K562 (cell line): ENCODE data around the gene DAO. TPM values are rescaled to one million over a fixed set of nuclear protein-coding genes. Genes with fewer than 3 reads are reported as not detected.
A peak's percentile ranks its signal among the peaks of the same experiment; 100 is the strongest.

ENCODE experiments used
- ATAC-seq: fragments of 200-7000 bp; cut with Tn5 transposase; 3 replicates; pipeline ENCODE4 v1.9.1; 2020; ENCODE audit warnings: moderate library complexity
- BruUV-seq: library from RNA; stranded (reverse); fragments of 400-500 nt; replicated peaks from 2 replicates; lab custom pipeline; 2021; lab: Mats Ljungman, UMichigan
- CTCF ChIA-PET: fragments of 300-600 bp; formaldehyde crosslinking; extraction: SDS; loops from one replicate; lab custom pipeline; 2021; ENCODE audit warnings: low intra/inter-chr PET ratio; lab: Yijun Ruan, JAX
- POLR2A ChIA-PET: fragments of 300-600, 350-650 bp; sonication (Branson Sonifier 250); formaldehyde crosslinking; extraction: SDS; loops from one replicate; lab custom pipeline; 2021; ENCODE audit warnings: antibody characterized with exemption, inconsistent platforms; lab: Yijun Ruan, JAX
- DNase-seq, 4 experiments: peaks; one replicate each; pipeline versions ENCODE4 v3.0.0 to v3.0.0-alpha.2; 2011 to 2018; ENCODE audit warnings: low spot score in 3 of 4, mixed read lengths in 3 of 4; ENCODE audit errors: extremely low read depth in 1 of 4
- FAIRE-seq: peaks from 2 replicates; lab custom pipeline; 2011; peaks lifted over from hg19 to GRCh38; lab: Jason Lieb, UNC
- H2AFZ ChIP-seq: 2 replicates; pipeline ENCODE4 v1.6.0; 2011; ENCODE audit warnings: low read depth, low read length, control low read depth, inconsistent platforms
- H3K27ac ChIP-seq: fragments of 200-600 bp; 3 replicates; pipeline ENCODE4 v1.8.0; 2011; ENCODE audit warnings: low read depth, mild to moderate bottlenecking, control low read depth, inconsistent platforms, low read length, moderate library complexity, mixed read lengths; ENCODE audit errors: extremely low read depth
- H3K27me3 ChIP-seq, 2 experiments: fragments of 300-600 bp in 1 of 2; 2 replicates in 1 of 2; 3 replicates in 1 of 2; pipeline versions ENCODE4 v1.6.0 to v1.8.0; 2011; ENCODE audit warnings: inconsistent platforms in 2 of 2, low read length in 2 of 2, mild to moderate bottlenecking in 1 of 2, mixed read lengths in 1 of 2, moderate library complexity in 1 of 2; ENCODE audit not compliant: control insufficient read depth in 2 of 2, insufficient read depth in 2 of 2
- H3K36me3 ChIP-seq: fragments of 300-600 bp; 3 replicates; pipeline ENCODE4 v1.8.0; 2011; ENCODE audit warnings: mild to moderate bottlenecking, low read length, inconsistent platforms; ENCODE audit not compliant: control insufficient read depth, insufficient read depth
- H3K4me1 ChIP-seq, 2 experiments: fragments of 200-600 bp in 1 of 2; replicated peaks in 1 of 2; 2 replicates in 1 of 2; 3 replicates in 1 of 2; pipeline versions ENCODE4 v1.5.1 to v1.8.0; 2011; ENCODE audit warnings: inconsistent platforms in 2 of 2, low read length in 2 of 2, mild to moderate bottlenecking in 1 of 2, mixed read lengths in 1 of 2, moderate library complexity in 1 of 2; ENCODE audit not compliant: control insufficient read depth in 2 of 2, insufficient read depth in 2 of 2
- H3K4me2 ChIP-seq: 2 replicates; pipeline ENCODE4 v1.6.1; 2011; ENCODE audit warnings: low read length, control low read depth, inconsistent platforms, mixed read lengths; ENCODE audit not compliant: insufficient read depth
- H3K4me3 ChIP-seq: fragments of 200-600 bp; sonication (generic), shearing (Covaris generic); 2 replicates; pipeline ENCODE4 v1.5.1; 2016; ENCODE audit warnings: control low read depth, inconsistent platforms
- H3K79me2 ChIP-seq: fragments of 200-600 bp; 3 replicates; pipeline ENCODE4 v1.8.0; 2011; ENCODE audit warnings: low read length, inconsistent platforms; ENCODE audit not compliant: control insufficient read depth, insufficient read depth
- H3K9ac ChIP-seq, 2 experiments: 2 replicates each; pipeline versions ENCODE4 v1.6.0 to v1.6.1; 2011; ENCODE audit warnings: low read depth in 2 of 2, low read length in 2 of 2, control low read depth in 1 of 2, inconsistent platforms in 1 of 2, mild to moderate bottlenecking in 1 of 2, mixed read lengths in 1 of 2; ENCODE audit not compliant: insufficient read depth in 1 of 2
- H3K9me1 ChIP-seq: one replicate; pipeline ENCODE4 v1.6.0; 2011; ENCODE audit warnings: inconsistent platforms, mild to moderate bottlenecking, low read length, moderate library complexity; ENCODE audit not compliant: control insufficient read depth, insufficient read depth
- H3K9me3 ChIP-seq: replicated peaks from 2 replicates; pipeline ENCODE4 v1.5.1; 2011; ENCODE audit warnings: low read depth, low read length, inconsistent platforms; ENCODE audit not compliant: control insufficient read depth, insufficient read depth
- H4K20me1 ChIP-seq: replicated peaks from 2 replicates; pipeline ENCODE4 v1.6.1; 2011; ENCODE audit warnings: low read length, inconsistent platforms, mixed read lengths; ENCODE audit not compliant: control insufficient read depth, insufficient read depth
- BRD4 ChIP-seq: fragments of 200-600 bp; sonication (generic); IDR thresholded peaks from 2 replicates; pipeline ENCODE4 v1.6.1; 2017; ENCODE audit warnings: inconsistent platforms
- CBX8 ChIP-seq: fragments of 200-600 bp; sonication (generic); IDR thresholded peaks from 2 replicates; pipeline ENCODE4 v1.6.1; 2012; ENCODE audit warnings: borderline replicate concordance, mixed run types, low read depth, mild to moderate bottlenecking, moderate library complexity, mixed read lengths, low read length, control low read depth, inconsistent platforms; ENCODE audit not compliant: poor library complexity, severe bottlenecking; ENCODE audit errors: extremely low read depth
- CCNT2 ChIP-seq: IDR thresholded peaks from 2 replicates; pipeline ENCODE4 v1.6.1; 2011; ENCODE audit warnings: borderline replicate concordance, low read depth, mild to moderate bottlenecking, moderate library complexity, mixed read lengths, low read length; ENCODE audit not compliant: insufficient read length; ENCODE audit errors: extremely low read depth
- DACH1 ChIP-seq: fragments of 450-650 bp; IDR thresholded peaks from 2 replicates; pipeline ENCODE4 v1.6.1; 2018; ENCODE audit not compliant: partially characterized antibody
- ILF3 ChIP-seq: fragments of 450-650 bp; IDR thresholded peaks from 2 replicates; pipeline ENCODE4 v1.6.1; 2018; ENCODE audit warnings: antibody characterized with exemption, mild to moderate bottlenecking, moderate library complexity, borderline replicate concordance
- NONO ChIP-seq, 2 experiments: fragments of 200-400 bp in 1 of 2; fragments of 450-650 bp in 1 of 2; formaldehyde crosslinking in 1 of 2; IDR thresholded peaks; 2 replicates each; pipeline ENCODE4 v1.6.1; 2017; ENCODE audit warnings: low read depth in 2 of 2, mild to moderate bottlenecking in 2 of 2, moderate library complexity in 2 of 2, low read length in 1 of 2
- POLR2A ChIP-seq: fragments of 450-650 bp; conservative IDR thresholded peaks from 2 replicates; pipeline ENCODE4 v1.6.1; 2016
- POLR2B ChIP-seq: fragments of 450-650 bp; IDR thresholded peaks from 2 replicates; pipeline ENCODE4 v1.6.1; 2018; ENCODE audit warnings: low read depth; ENCODE audit not compliant: partially characterized antibody
- POU5F1 ChIP-seq: fragments of 150-350 bp; IDR thresholded peaks from 2 replicates; pipeline ENCODE4 v1.6.1; 2014; ENCODE audit warnings: borderline replicate concordance, low read length, low read depth, mild to moderate bottlenecking; ENCODE audit not compliant: partially characterized antibody
- RBM25 ChIP-seq: fragments of 200-400 bp; formaldehyde crosslinking; IDR thresholded peaks from 2 replicates; pipeline ENCODE4 v1.6.1; 2018; ENCODE audit warnings: low read length, low read depth, moderate library complexity; ENCODE audit not compliant: severe bottlenecking
- RNF2 ChIP-seq: sonication (generic); IDR thresholded peaks from 2 replicates; pipeline ENCODE4 v1.6.1; 2016
- STAT5B ChIP-seq: fragments of 250-450 bp; sonication (Bioruptor Pico); IDR thresholded peaks from 2 replicates; pipeline ENCODE4 v1.8.0; 2021; ENCODE audit warnings: mild to moderate bottlenecking, inconsistent platforms
- ZC3H8 ChIP-seq: fragments of 450-650 bp; IDR thresholded peaks from 2 replicates; pipeline ENCODE4 v1.6.1; 2017
- ZNF324 ChIP-seq: fragments of 250-450 bp; sonication (Bioruptor Pico); IDR thresholded peaks from 2 replicates; pipeline ENCODE4 v1.4.0; 2020; ENCODE audit warnings: mild to moderate bottlenecking
- ZNF584 ChIP-seq: fragments of 200-800 bp; sonication (Bioruptor generic); IDR thresholded peaks from 2 replicates; pipeline ENCODE4 v1.6.1; 2016; ENCODE audit warnings: low read depth, mild to moderate bottlenecking, missing genetic modification characterization, missing compliant biosample characterization
- WGBS: fragments of 100-300 bp; shearing (Covaris generic); methylation state at CpG from one replicate; pipeline ENCODE4 v1.1.6; 2016; ENCODE audit warnings: low coverage, mixed read lengths; ENCODE audit not compliant: insufficient coverage; ENCODE audit errors: missing lambda C conversion rate; 5-methylcytosine and 5-hydroxymethylcytosine counted together
- in situ Hi-C: fragments of 300-500 bp; cut with MboI; formaldehyde crosslinking; loops from 4 replicates; pipeline ENCODE4 v1.15.0; 2018; ENCODE audit warnings: inconsistent platforms, mixed read lengths
- intact Hi-C: fragments of 100-400 bp; cut with micrococcal nuclease; formaldehyde crosslinking; loops from 2 replicates; pipeline ENCODE4 v1.14.2; 2022
- polyA plus RNA-seq, 8 experiments: library from polyadenylated mRNA; depleted of rRNA in 4 of 8; stranded (reverse) in 5 of 8; unstranded in 3 of 8; fragments of >200 nt; fragmentation: Nextera tagmentation in 2 of 8; fragmentation: Illumina TruSeq in 1 of 8; extraction: Ambion mirVana in 2 of 8; extraction: Trizol in 1 of 8; gene quantifications; 2 replicates each; pipeline versions ENCODE4 v1.2.1 to v1.2.3, GENCODE V29; 2011 to 2014; ENCODE audit warnings: inconsistent platforms in 1 of 8, missing spikeins in 1 of 8
- total RNA-seq, 7 experiments: library from RNA; depleted of rRNA in 6 of 7; stranded (reverse); fragments of >200 nt in 6 of 7; fragmentation: Illumina TruSeq in 2 of 7; extraction: Trizol in 2 of 7; gene quantifications; 2 replicates each; pipeline versions ENCODE4 v1.2.1 to v1.2.3, GENCODE V29; 2011 to 2021; ENCODE audit warnings: low replicate concordance in 1 of 7
- TF ChIP-seq, protein P1 (sequence below): fragments of 450-650 bp; formaldehyde crosslinking; IDR thresholded peaks from 2 replicates; pipeline ENCODE4 v1.4.0; 2020; ENCODE audit warnings: mild to moderate bottlenecking
- TF ChIP-seq, protein P2 (sequence below): IDR thresholded peaks from 2 replicates; pipeline ENCODE4 v1.6.1; 2011; ENCODE audit warnings: borderline replicate concordance, low read depth, mild to moderate bottlenecking, moderate library complexity, low read length; ENCODE audit not compliant: insufficient read depth, poor library complexity, severe bottlenecking
- TF ChIP-seq, protein P3 (sequence below): IDR thresholded peaks from 2 replicates; pipeline ENCODE4 v1.6.1; 2012; ENCODE audit warnings: low read depth, low read length, improper control_type of control experiment, borderline replicate concordance

Gene DAO
- total and polyA plus RNA-seq, 9 of the 15 experiments (the other 6 are each of a cell fraction or from before 2014, with no cell fraction given) = not detected

DNA sequence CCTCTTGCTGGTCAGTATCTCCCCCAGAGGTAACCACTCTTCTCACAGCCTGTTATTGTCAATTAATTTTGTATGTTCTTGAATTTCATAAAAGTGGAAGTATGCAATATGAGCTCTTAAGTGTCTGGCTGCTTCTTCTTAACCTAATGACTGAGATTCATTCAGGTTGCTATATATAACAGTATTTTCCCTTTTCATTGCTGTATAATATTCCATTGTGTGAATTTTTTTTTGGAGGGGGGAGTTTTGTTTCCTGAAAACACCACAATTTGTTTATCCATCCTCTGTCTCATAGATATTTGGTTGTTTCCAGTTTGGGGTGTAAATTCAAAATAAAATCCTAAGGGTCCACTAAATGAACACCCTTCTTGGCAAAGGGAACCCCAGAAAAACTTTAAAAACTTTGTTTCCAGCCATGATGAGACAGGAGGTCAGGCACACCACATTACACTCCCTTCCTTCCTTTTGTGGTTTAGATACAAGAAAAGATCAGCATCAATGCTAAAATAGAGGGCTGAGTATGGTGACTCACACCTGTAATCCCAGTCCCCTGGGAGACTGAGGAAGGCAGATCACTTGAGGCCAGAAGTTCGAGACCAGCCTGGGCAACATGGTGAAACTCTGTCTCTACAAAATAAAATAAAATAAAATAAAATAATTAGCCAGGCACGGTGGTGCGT, 4.1 kb upstream of the DAO start:
- Histone ChIP-seq H3K4me3 (no peak overlapping the region), H3K4me1 (no peaks in the 10 kb centered on the region; a peak in 1 of 5 replicates), H3K79me2 (no peaks in the 10 kb centered on the region), H2AFZ (no peak overlapping the region), H3K9me1 (no peaks in the 10 kb centered on the region), H3K27ac (no peak overlapping the region), H3K4me2 (no peak overlapping the region), H3K9me3 (no peaks in the 10 kb centered on the region), H3K36me3 (no peaks in the 10 kb centered on the region), H4K20me1 (no peaks in the 10 kb centered on the region), H3K9ac (no peak overlapping the region), H3K27me3 (peaks cover 10 to 19% of the 10 kb centered on the region in 2 experiments)
- 8% methylated on average over 3 of the region's 3 CpGs for WGBS
- ATAC-seq = no peak
- no TSS peak for BruUV-seq
- no peak for FAIRE-seq
- intact Hi-C loops = no loop called here
- POLR2A ChIA-PET = no interaction called here
- CTCF ChIA-PET = interaction anchor here (0.6 kb wide), 1 partner anchor 211 kb away, joined by 3 read pairs; no protein-coding TSS in a partner anchor
- in situ Hi-C loops = no loop called here
- DNase-seq = no peak
- no peak for TF ChIP-seq BRD4
- TF ChIP-seq ZNF584 = no peak
- TF ChIP-seq, protein P1, sequence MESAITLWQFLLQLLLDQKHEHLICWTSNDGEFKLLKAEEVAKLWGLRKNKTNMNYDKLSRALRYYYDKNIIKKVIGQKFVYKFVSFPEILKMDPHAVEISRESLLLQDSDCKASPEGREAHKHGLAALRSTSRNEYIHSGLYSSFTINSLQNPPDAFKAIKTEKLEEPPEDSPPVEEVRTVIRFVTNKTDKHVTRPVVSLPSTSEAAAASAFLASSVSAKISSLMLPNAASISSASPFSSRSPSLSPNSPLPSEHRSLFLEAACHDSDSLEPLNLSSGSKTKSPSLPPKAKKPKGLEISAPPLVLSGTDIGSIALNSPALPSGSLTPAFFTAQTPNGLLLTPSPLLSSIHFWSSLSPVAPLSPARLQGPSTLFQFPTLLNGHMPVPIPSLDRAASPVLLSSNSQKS = no peak
- no peak for TF ChIP-seq NONO (IDR thresholded peaks at IDR 0.05; ENCODE audit: low read depth in 2 of 2, low read length in 1 of 2)
- no peak for TF ChIP-seq STAT5B
- no peak for TF ChIP-seq ILF3
- TF ChIP-seq ZNF324 = no peak
- TF ChIP-seq, protein P2, sequence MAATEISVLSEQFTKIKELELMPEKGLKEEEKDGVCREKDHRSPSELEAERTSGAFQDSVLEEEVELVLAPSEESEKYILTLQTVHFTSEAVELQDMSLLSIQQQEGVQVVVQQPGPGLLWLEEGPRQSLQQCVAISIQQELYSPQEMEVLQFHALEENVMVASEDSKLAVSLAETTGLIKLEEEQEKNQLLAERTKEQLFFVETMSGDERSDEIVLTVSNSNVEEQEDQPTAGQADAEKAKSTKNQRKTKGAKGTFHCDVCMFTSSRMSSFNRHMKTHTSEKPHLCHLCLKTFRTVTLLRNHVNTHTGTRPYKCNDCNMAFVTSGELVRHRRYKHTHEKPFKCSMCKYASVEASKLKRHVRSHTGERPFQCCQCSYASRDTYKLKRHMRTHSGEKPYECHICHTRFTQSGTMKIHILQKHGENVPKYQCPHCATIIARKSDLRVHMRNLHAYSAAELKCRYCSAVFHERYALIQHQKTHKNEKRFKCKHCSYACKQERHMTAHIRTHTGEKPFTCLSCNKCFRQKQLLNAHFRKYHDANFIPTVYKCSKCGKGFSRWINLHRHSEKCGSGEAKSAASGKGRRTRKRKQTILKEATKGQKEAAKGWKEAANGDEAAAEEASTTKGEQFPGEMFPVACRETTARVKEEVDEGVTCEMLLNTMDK = no peak
- peak; percentile 92 for TF ChIP-seq RBM25
- no peak for TF ChIP-seq ZC3H8
- TF ChIP-seq, protein P3, sequence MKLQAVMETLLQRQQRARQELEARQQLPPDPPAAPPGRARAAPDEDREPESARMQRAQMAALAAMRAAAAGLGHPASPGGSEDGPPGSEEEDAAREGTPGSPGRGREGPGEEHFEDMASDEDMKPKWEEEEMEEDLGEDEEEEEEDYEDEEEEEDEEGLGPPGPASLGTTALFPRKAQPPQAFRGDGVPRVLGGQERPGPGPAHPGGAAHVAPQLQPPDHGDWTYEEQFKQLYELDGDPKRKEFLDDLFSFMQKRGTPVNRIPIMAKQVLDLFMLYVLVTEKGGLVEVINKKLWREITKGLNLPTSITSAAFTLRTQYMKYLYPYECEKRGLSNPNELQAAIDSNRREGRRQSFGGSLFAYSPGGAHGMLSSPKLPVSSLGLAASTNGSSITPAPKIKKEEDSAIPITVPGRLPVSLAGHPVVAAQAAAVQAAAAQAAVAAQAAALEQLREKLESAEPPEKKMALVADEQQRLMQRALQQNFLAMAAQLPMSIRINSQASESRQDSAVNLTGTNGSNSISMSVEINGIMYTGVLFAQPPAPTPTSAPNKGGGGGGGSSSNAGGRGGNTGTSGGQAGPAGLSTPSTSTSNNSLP = no peak
- TF ChIP-seq CCNT2 = no peak
- no peak for TF ChIP-seq POLR2B
- no peak for TF ChIP-seq CBX8
- TF ChIP-seq RNF2 = no peak
- no peak for TF ChIP-seq POLR2A
- no peak for TF ChIP-seq DACH1
- TF ChIP-seq POU5F1 = no peak
